Esophagus squamous epithelium (tissue), 5 donors: Measurements from ENCODE around the gene CLK4. TPM values are rescaled to one million over a fixed set of nuclear protein-coding genes. Genes with fewer than 3 reads are reported as not detected.

Source experiments
- DNase-seq: peaks from one replicate; lab custom pipeline; 2025; lab: John Stamatoyannopoulos, UW
- H3K27ac ChIP-seq, 4 donors: fragments of 200-600 bp; sonication (generic); one replicate each; pipeline ENCODE4 v1.5.1; 2016 to 2019; ENCODE audit warnings: mild to moderate bottlenecking in 1 of 4
- H3K27me3 ChIP-seq, 4 donors: fragments of 200-600 bp; sonication (generic); 1 replicate in 3 of 4; 2 replicates in 1 of 4; pipeline versions ENCODE4 v1.5.1 to v1.6.0; 2017 to 2021; ENCODE audit warnings: antibody characterized with exemption in 1 of 4
- H3K36me3 ChIP-seq, 3 donors: fragments of 200-600 bp; sonication (generic); one replicate each; pipeline ENCODE4 v1.5.1; 2016 to 2019
- H3K4me1 ChIP-seq, 3 donors: fragments of 200-600 bp; sonication (generic); one replicate each; pipeline ENCODE4 v1.5.1; 2017 to 2019
- H3K4me3 ChIP-seq, 4 donors: fragments of 200-600 bp; sonication (generic); 1 replicate in 3 of 4; 2 replicates in 1 of 4; pipeline ENCODE4 v1.5.1; 2016 to 2019; ENCODE audit warnings: mild to moderate bottlenecking in 2 of 4, moderate library complexity in 1 of 4
- H3K9me3 ChIP-seq, 3 donors: fragments of 200-600 bp; sonication (generic); one replicate each; pipeline ENCODE4 v1.5.1; 2016 to 2019
- CTCF ChIP-seq, 6 experiments: fragments of 450-650 bp in 4 of 6; fragments of 200-600 bp in 2 of 6; sonication (generic) in 2 of 6; IDR thresholded peaks; one replicate each; pipeline ENCODE4 v1.5.1; 2016 to 2019; ENCODE audit warnings: antibody characterized with exemption in 6 of 6, mild to moderate bottlenecking in 4 of 6, moderate library complexity in 4 of 6
- POLR2A ChIP-seq, 4 donors: fragments of 450-650 bp; IDR thresholded peaks; one replicate each; pipeline ENCODE4 v1.6.1; 2017; ENCODE audit warnings: antibody characterized with exemption in 4 of 4, mild to moderate bottlenecking in 4 of 4, moderate library complexity in 3 of 4
- WGBS, 2 donors: methylation state at CpG; one replicate each; pipeline ENCODE4 v1.1.5; 2018; 5-methylcytosine and 5-hydroxymethylcytosine counted together
- intact Hi-C: fragments of 100-400 bp; cut with DNase I; formaldehyde crosslinking; loops from one replicate; pipeline ENCODE4 v1.15.0; 2022
- total RNA-seq, 4 donors: library from RNA; depleted of rRNA; stranded (reverse); fragments of >200 nt; gene quantifications; one replicate each; pipeline ENCODE4 v1.1.0, GENCODE V29; 2016
- donor health status: DM: yes; HTN: yes; CAD: no.

CLK4 gene
- total RNA-seq, 4 donors from 2014 or later, result 5.2 to 38.5 (median 12.6) TPM

- no peaks in the 10 kb centered on the region for H3K4me1 ChIP-seq
- intact Hi-C loops, result no loop called here
- H3K36me3 ChIP-seq, result no peaks in the 10 kb centered on the region
- peaks cover 0 to 14% (median 0%) of the 10 kb centered on the region in 4 donors for H3K27me3 ChIP-seq
- H3K27ac ChIP-seq, result no peak overlapping the region
- WGBS, 2 donors, result 41 to 52% methylated on average over 5 of the region's 5 CpGs
- H3K4me3 ChIP-seq, result no peak overlapping the region
- no peak for TF ChIP-seq CTCF (IDR thresholded peaks at IDR 0.05)
- no peak for TF ChIP-seq POLR2A (IDR thresholded peaks at IDR 0.05)
- no peak for DNase-seq
- H3K9me3 ChIP-seq, result no peaks in the 10 kb centered on the region
Observed at GRCh38 chr5:178650214-178650613, 23.4 kb upstream of the CLK4 start.

- Histone ChIP-seq H3K27me3 (peaks cover 0 to 14% (median 0%) of the 10 kb centered on the region in 4 donors), H3K4me1 (no peaks in the 10 kb centered on the region), H3K9me3 (no peaks in the 10 kb centered on the region), H3K27ac (no peak overlapping the region), H3K36me3 (no peaks in the 10 kb centered on the region), H3K4me3 (no peak overlapping the region)
- intact Hi-C loops, result no loop called here
- no peak for DNase-seq
- 68 to 82% methylated on average over 3 of the region's 3 CpGs for WGBS, 2 donors
- TF ChIP-seq CTCF (IDR thresholded peaks at IDR 0.05) (no peak), POLR2A (IDR thresholded peaks at IDR 0.05) (no peak)
Observed at GRCh38 chr5:178649580-178649979, 22.7 kb upstream of the CLK4 start.

GRCh38 chr5:178644826-178645545 is 18.1 kb upstream of the CLK4 start:
- no peak overlapping the region for H3K27ac ChIP-seq
- no peak overlapping the region for H3K4me3 ChIP-seq
- intact Hi-C loops, result no loop called here
- H3K4me1 ChIP-seq, result peaks cover 0 to 15% (median 9%) of the 10 kb centered on the region in 3 donors
- no peak for DNase-seq
- H3K36me3 ChIP-seq, result no peaks in the 10 kb centered on the region
- H3K9me3 ChIP-seq, result no peaks in the 10 kb centered on the region
- peaks cover 0 to 7% (median 0%) of the 10 kb centered on the region in 4 donors for H3K27me3 ChIP-seq
- WGBS, 2 donors, result 54 to 55% methylated on average over 7 of the region's 7 CpGs
- TF ChIP-seq CTCF (IDR thresholded peaks at IDR 0.05) (no peak), POLR2A (IDR thresholded peaks at IDR 0.05) (no peak)

- Histone ChIP-seq H3K27me3 (no peaks in the 10 kb centered on the region), H3K27ac (no peak overlapping the region), H3K4me1 (peaks cover 0 to 15% (median 9%) of the 10 kb centered on the region in 3 donors), H3K4me3 (no peak overlapping the region), H3K9me3 (no peaks in the 10 kb centered on the region), H3K36me3 (no peaks in the 10 kb centered on the region)
- WGBS, 2 donors, result no CpG with 5 or more reads among the region's 1 CpG
- no peak for DNase-seq
- intact Hi-C loops, result no loop called here
- TF ChIP-seq CTCF (IDR thresholded peaks at IDR 0.05), result no peak
- no peak for TF ChIP-seq POLR2A (IDR thresholded peaks at IDR 0.05)
Observed at GRCh38 chr5:178642351-178642909, 15.6 kb upstream of the CLK4 start.

GRCh38 chr5:178641711-178642110 is 14.9 kb upstream of the CLK4 start:
- Histone ChIP-seq H3K4me1 (peaks cover 0 to 15% (median 9%) of the 10 kb centered on the region in 3 donors), H3K27me3 (no peaks in the 10 kb centered on the region), H3K27ac (no peak overlapping the region), H3K36me3 (no peaks in the 10 kb centered on the region), H3K9me3 (no peaks in the 10 kb centered on the region), H3K4me3 (no peak overlapping the region)
- 57 to 79% methylated on average over 3 to 8 of the region's 9 CpGs for WGBS, 2 donors
- intact Hi-C loops, result no loop called here
- TF ChIP-seq CTCF (IDR thresholded peaks at IDR 0.05) (no peak), POLR2A (IDR thresholded peaks at IDR 0.05) (no peak)
- DNase-seq, result no peak
